OCI-LY3 (cell line): ENCODE measurements around the gene ZC3H7A.
"Not testable (repeated sequence)": the region's sequence is repeated elsewhere in the genome, so short reads cannot be mapped to it uniquely, and the experiment has no call there.

ENCODE experiments used
- CTCF ChIP-seq: fragments of 200-600, 300-600 bp; sonication (generic); IDR thresholded peaks from 2 replicates; pipeline ENCODE4 v1.5.1; 2014; ENCODE audit warnings: antibody characterized with exemption, low read length, low read depth
- EZH2phosphoT487 ChIP-seq: fragments of 200-600 bp; shearing (Covaris generic); IDR thresholded peaks from 2 replicates; pipeline ENCODE4 v1.6.1; 2018; ENCODE audit warnings: antibody characterized with exemption, mixed run types, low read depth

DNA sequence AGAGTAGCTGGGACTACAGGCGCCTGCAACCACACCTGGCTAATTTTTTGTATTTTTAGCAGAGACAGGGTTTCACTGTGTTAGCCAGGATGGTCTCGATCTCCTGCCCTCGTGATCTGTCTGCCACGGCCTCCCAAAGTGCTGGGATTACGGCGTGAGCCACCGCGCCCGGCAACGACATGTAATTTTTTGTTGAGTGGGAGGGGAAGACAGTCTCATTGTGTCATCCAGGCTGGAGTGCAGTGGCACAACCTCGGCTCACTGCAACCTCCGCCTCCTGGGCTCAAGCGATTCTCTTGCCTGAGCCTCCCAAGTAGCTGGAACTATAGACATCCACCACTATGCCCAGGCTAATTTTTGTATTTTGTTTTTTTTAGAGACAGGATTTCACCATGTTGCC, 21.9 kb upstream of the ZC3H7A start:
- not testable (repeated sequence) for TF ChIP-seq CTCF, EZH2phosphoT487
